GM06990 (cell line): ENCODE data around the gene SPSB1.

ENCODE experiments used
- DNase-seq: peaks from one replicate; pipeline ENCODE4 v3.0.0-alpha.2; 2011; ENCODE audit not compliant: insufficient read length; ENCODE audit errors: extremely low read depth
- H3K27me3 ChIP-seq: replicated peaks from 2 replicates; pipeline ENCODE4 v1.6.0; 2011; ENCODE audit warnings: low read length; ENCODE audit not compliant: control insufficient read depth, insufficient read depth
- H3K36me3 ChIP-seq: 2 replicates; pipeline ENCODE4 v1.5.1; 2011; ENCODE audit warnings: low read length; ENCODE audit not compliant: control insufficient read depth, insufficient read depth
- H3K4me3 ChIP-seq: replicated peaks from 2 replicates; pipeline ENCODE4 v1.5.1; 2011; ENCODE audit warnings: low read depth, mild to moderate bottlenecking, control low read depth, low read length
- TF ChIP-seq, protein P1 (sequence below): IDR thresholded peaks from 2 replicates; pipeline ENCODE4 v1.5.1; 2011; ENCODE audit warnings: low read length, control low read depth, mild to moderate bottlenecking, inconsistent platforms; ENCODE audit not compliant: insufficient read depth, poor library complexity, severe bottlenecking

Gene SPSB1

GRCh38 chr1:9350960-9351359, 58.3 kb downstream of the SPSB1 start:
- Histone ChIP-seq H3K27me3 (no peaks in the 10 kb centered on the region; the same call in 1 of the 2 replicates), H3K36me3 (no peaks in the 10 kb centered on the region), H3K4me3 (no peak overlapping the region)
- TF ChIP-seq, protein P1, sequence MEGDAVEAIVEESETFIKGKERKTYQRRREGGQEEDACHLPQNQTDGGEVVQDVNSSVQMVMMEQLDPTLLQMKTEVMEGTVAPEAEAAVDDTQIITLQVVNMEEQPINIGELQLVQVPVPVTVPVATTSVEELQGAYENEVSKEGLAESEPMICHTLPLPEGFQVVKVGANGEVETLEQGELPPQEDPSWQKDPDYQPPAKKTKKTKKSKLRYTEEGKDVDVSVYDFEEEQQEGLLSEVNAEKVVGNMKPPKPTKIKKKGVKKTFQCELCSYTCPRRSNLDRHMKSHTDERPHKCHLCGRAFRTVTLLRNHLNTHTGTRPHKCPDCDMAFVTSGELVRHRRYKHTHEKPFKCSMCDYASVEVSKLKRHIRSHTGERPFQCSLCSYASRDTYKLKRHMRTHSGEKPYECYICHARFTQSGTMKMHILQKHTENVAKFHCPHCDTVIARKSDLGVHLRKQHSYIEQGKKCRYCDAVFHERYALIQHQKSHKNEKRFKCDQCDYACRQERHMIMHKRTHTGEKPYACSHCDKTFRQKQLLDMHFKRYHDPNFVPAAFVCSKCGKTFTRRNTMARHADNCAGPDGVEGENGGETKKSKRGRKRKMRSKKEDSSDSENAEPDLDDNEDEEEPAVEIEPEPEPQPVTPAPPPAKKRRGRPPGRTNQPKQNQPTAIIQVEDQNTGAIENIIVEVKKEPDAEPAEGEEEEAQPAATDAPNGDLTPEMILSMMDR, result no peak
- no peak for DNase-seq

GRCh38 chr1:9351654-9352271, 59.1 kb downstream of the SPSB1 start:
- Histone ChIP-seq H3K27me3 (no peaks in the 10 kb centered on the region; the same call in 1 of the 2 replicates), H3K36me3 (no peaks in the 10 kb centered on the region), H3K4me3 (no peak overlapping the region)
- DNase-seq, result no peak
- TF ChIP-seq, protein P1, result no peak

- no peaks in the 10 kb centered on the region; the same call in 1 of the 2 replicates for H3K27me3 ChIP-seq
- no peak overlapping the region for H3K4me3 ChIP-seq
- no peaks in the 10 kb centered on the region for H3K36me3 ChIP-seq
- DNase-seq, result no peak
- TF ChIP-seq, protein P1, result no peak
Observed at GRCh38 chr1:9352377-9353134, 59.9 kb downstream of the SPSB1 start.

DNA sequence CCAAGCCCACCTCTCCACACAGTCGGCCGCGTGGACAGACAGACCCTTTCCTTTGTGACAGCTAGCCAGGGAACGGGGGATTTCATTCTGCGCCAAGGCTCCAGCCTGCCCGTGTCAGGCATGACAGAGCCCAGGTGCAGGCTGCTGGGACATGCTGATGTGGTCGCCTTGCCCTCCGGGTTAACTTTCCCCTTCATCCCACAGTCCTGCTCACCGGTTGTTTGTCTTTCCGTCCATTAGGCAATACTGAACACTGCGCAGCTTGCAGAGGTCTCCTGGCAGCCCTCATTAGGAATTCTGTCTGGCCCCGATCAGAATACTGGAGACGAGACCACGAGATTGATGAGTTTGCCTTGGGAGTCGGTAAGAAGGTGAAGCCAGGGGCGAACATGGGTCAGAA, 62.8 kb downstream of the SPSB1 start:
- Histone ChIP-seq H3K36me3 (no peaks in the 10 kb centered on the region), H3K27me3 (no peaks in the 10 kb centered on the region; the same call in 1 of the 2 replicates), H3K4me3 (no peak overlapping the region)
- DNase-seq, result no peak
- TF ChIP-seq, protein P1, result no peak

GRCh38 chr1:9356021-9356420, 63.3 kb downstream of the SPSB1 start:
- Histone ChIP-seq H3K27me3 (no peaks in the 10 kb centered on the region; the same call in 1 of the 2 replicates), H3K4me3 (no peak overlapping the region), H3K36me3 (no peaks in the 10 kb centered on the region)
- TF ChIP-seq, protein P1, result no peak
- DNase-seq, result no peak
